Activated CD4-positive, CD25-positive, alpha-beta regulatory T cell treated with anti-CD3 and anti-CD28 coated beads, Interleukin-2, amount 50 U/mL, for 24 hours (primary cell): ENCODE measurements around the gene SIK2.

Experiments
- ATAC-seq, 2 donors: fragments of 150-1000 bp; cut with Tn5 transposase; one replicate each; pipeline ENCODE4 v1.10.0; 2021; ENCODE audit warnings: mild to moderate bottlenecking in 1 of 2, moderate library complexity in 1 of 2

The SIK2 gene

GRCh38 chr11:111734101-111734953, 132.1 kb downstream of the SIK2 start:
- ATAC-seq = no peak

GRCh38 chr11:111734954-111735261, 132.7 kb downstream of the SIK2 start:
- ATAC-seq = no peak

GRCh38 chr11:111735262-111736116, 133.2 kb downstream of the SIK2 start:
- no peak for ATAC-seq

- no peak for ATAC-seq
Observed at GRCh38 chr11:111736181-111736590, 133.9 kb downstream of the SIK2 start.

GRCh38 chr11:111736621-111737443, 134.6 kb downstream of the SIK2 start:
- no peak for ATAC-seq

GRCh38 chr11:111737444-111738210, 135.4 kb downstream of the SIK2 start:
- ATAC-seq = no peak

- ATAC-seq = no peak
Observed at GRCh38 chr11:111739299-111739698, 137.1 kb downstream of the SIK2 start.

GRCh38 chr11:111741751-111742150, 139.5 kb downstream of the SIK2 start:
- ATAC-seq = no peak

- ATAC-seq = no peak
Observed at GRCh38 chr11:111743700-111744099, 141.5 kb downstream of the SIK2 start.

GRCh38 chr11:111745719-111746504, 143.7 kb downstream of the SIK2 start:
- ATAC-seq = no peak

- ATAC-seq = no peak
Observed at GRCh38 chr11:111748035-111748804, 146.0 kb downstream of the SIK2 start.

GRCh38 chr11:111749646-111750045, 147.4 kb downstream of the SIK2 start:
- no peak for ATAC-seq

GRCh38 chr11:111756097-111756496, 153.8 kb downstream of the SIK2 start:
- no peak for ATAC-seq

- ATAC-seq = no peak
Observed at GRCh38 chr11:111759376-111759775, 157.1 kb downstream of the SIK2 start.

- no peak for ATAC-seq
Observed at GRCh38 chr11:111759778-111760407, 157.6 kb downstream of the SIK2 start.

- ATAC-seq = no peak
Observed at GRCh38 chr11:111761036-111761435, 158.8 kb downstream of the SIK2 start.

- ATAC-seq = no peak
Observed at GRCh38 chr11:111762526-111762925, 160.3 kb downstream of the SIK2 start.

GRCh38 chr11:111762981-111763643, 160.9 kb downstream of the SIK2 start:
- no peak for ATAC-seq

- no peak for ATAC-seq
Observed at GRCh38 chr11:111764621-111765020, 162.4 kb downstream of the SIK2 start.
